Stimulated activated naive CD8-positive, alpha-beta T cell treated with anti-CD3 and anti-CD28 coated beads, Interleukin-15, amount 100 ng/mL, for 72 hours (primary cell): ENCODE results near the gene ZNF367.

Experiments
- ATAC-seq: fragments of 150-1000 bp; cut with Tn5 transposase; 2 replicates; pipeline ENCODE4 v1.10.0; 2021; ENCODE audit warnings: mild to moderate bottlenecking, moderate library complexity
- DNase-seq, 2 donors: peaks; one replicate each; pipeline ENCODE4 v3.0.0; 2021 to 2022
- H3K27ac Mint-ChIP-seq, 2 donors: one replicate each; pipeline ENCODE4 v1.8.0; 2022; ENCODE audit warnings: mild to moderate bottlenecking in 2 of 2, mixed read lengths in 2 of 2, moderate library complexity in 2 of 2
- H3K27me3 Mint-ChIP-seq: one replicate; pipeline ENCODE4 v1.8.0; 2022; ENCODE audit warnings: mixed read lengths
- H3K4me1 Mint-ChIP-seq: one replicate; pipeline ENCODE4 v1.8.0; 2022; ENCODE audit warnings: mild to moderate bottlenecking, mixed read lengths
- H3K4me3 Mint-ChIP-seq, 2 donors: one replicate each; pipeline ENCODE4 v1.8.0; 2022; ENCODE audit warnings: mild to moderate bottlenecking in 2 of 2, mixed read lengths in 2 of 2, moderate library complexity in 1 of 2
- H3K9me3 Mint-ChIP-seq, 2 donors: one replicate each; pipeline ENCODE4 v1.8.0; 2022; ENCODE audit warnings: mixed read lengths in 2 of 2

ZNF367 gene

GRCh38 chr9:96448546-96449170, 30.5 kb upstream of the ZNF367 start:
- Mint-ChIP-seq H3K9me3 (no peaks in the 10 kb centered on the region), H3K4me1 (peaks cover 37% of the 10 kb centered on the region), H3K27ac (no peak overlapping the region), H3K4me3 (peak overlapping the region in 1 of 2 donors; percentile 95), H3K27me3 (peaks cover 9% of the 10 kb centered on the region)
- DNase-seq (no peak), ATAC-seq (no peak)

- ATAC-seq = no peak
- H3K4me3 Mint-ChIP-seq = no peak overlapping the region
- peaks cover 29% of the 10 kb centered on the region for H3K4me1 Mint-ChIP-seq
- H3K27ac Mint-ChIP-seq = no peak overlapping the region
- H3K9me3 Mint-ChIP-seq = no peaks in the 10 kb centered on the region
- DNase-seq = no peak
- peaks cover 9% of the 10 kb centered on the region for H3K27me3 Mint-ChIP-seq
Observed at GRCh38 chr9:96447406-96447805, 29.2 kb upstream of the ZNF367 start.

- ATAC-seq (peak; percentile 66), DNase-seq (no peak)
- H3K27me3 Mint-ChIP-seq = no peaks in the 10 kb centered on the region
- peaks cover 5% of the 10 kb centered on the region for H3K4me1 Mint-ChIP-seq
- no peaks in the 10 kb centered on the region for H3K9me3 Mint-ChIP-seq
- H3K27ac Mint-ChIP-seq = no peak overlapping the region
- H3K4me3 Mint-ChIP-seq = no peak overlapping the region
Observed at GRCh38 chr9:96442491-96442890, 24.3 kb upstream of the ZNF367 start.

DNA sequence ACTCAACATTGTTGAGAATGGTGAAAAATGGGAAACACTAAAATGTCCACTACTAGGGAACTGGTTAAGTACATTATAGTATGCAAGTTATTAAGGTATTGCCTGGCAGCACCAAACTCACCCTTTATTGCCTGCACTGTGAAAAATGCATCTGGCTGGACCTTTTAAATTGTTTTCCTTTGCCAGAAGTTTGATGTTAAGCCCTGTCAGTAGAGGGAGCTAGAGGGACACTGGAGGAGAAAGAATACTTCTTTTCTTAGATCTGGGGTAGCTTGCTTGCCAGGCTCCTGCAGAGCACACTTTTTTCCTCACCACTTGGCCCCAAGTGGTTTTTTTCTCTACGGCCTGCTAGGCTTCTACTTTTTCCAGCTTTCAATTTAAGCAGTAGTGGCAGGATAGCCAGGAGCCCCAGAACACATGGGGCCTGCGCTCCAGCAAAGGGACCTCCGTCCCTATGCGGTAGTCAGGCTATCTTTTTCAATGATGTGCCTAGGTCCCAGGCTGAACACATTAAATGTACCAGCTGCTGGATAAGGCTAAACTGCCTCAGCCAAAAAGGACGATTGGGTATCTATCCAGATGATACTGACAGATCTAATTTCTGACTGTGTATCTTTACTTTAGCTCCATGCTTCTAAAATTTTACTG, 23.8 kb upstream of the ZNF367 start:
- no peaks in the 10 kb centered on the region for H3K4me1 Mint-ChIP-seq
- no peaks in the 10 kb centered on the region for H3K9me3 Mint-ChIP-seq
- no peaks in the 10 kb centered on the region for H3K27me3 Mint-ChIP-seq
- DNase-seq (peak in 1 of 2 donors; percentile 17), ATAC-seq (no peak)
- no peak overlapping the region for H3K27ac Mint-ChIP-seq
- H3K4me3 Mint-ChIP-seq = no peak overlapping the region

DNA sequence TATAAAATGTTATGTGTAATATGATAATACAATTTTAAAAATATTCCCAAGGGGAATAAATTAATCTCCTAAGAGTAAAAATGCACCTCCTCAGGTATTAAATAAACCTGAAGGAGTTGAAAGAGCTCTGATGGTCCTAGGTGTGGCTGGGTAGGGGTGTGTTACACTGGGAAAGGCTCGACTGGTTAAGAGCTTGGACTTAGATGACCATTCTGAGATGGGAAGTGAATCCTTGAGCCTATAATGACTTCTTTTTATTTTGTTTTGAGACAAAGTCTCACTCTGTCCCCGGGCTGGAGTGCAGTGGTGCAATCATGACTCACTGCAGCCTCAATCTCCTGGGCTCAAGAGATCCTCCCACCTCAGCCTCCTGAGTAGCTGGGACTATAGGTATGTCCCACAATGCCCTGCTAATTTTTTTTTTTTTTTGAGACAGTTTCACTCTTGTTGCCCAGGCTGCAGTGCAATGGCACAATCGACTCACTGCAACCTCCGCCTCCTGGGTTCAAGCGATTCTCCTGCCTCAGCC, 22.6 kb upstream of the ZNF367 start:
- H3K4me3 Mint-ChIP-seq = no peak overlapping the region
- no peaks in the 10 kb centered on the region for H3K9me3 Mint-ChIP-seq
- peaks cover 5% of the 10 kb centered on the region for H3K4me1 Mint-ChIP-seq
- no peaks in the 10 kb centered on the region for H3K27me3 Mint-ChIP-seq
- no peak overlapping the region for H3K27ac Mint-ChIP-seq
- ATAC-seq (no peak), DNase-seq (no peak)

- H3K27ac Mint-ChIP-seq = no peak overlapping the region
- no peak overlapping the region for H3K4me3 Mint-ChIP-seq
- no peaks in the 10 kb centered on the region for H3K27me3 Mint-ChIP-seq
- H3K9me3 Mint-ChIP-seq = no peaks in the 10 kb centered on the region
- DNase-seq (no peak), ATAC-seq (no peak)
- H3K4me1 Mint-ChIP-seq = peaks cover 5% of the 10 kb centered on the region
Observed at GRCh38 chr9:96437454-96437853, 19.3 kb upstream of the ZNF367 start.

DNA sequence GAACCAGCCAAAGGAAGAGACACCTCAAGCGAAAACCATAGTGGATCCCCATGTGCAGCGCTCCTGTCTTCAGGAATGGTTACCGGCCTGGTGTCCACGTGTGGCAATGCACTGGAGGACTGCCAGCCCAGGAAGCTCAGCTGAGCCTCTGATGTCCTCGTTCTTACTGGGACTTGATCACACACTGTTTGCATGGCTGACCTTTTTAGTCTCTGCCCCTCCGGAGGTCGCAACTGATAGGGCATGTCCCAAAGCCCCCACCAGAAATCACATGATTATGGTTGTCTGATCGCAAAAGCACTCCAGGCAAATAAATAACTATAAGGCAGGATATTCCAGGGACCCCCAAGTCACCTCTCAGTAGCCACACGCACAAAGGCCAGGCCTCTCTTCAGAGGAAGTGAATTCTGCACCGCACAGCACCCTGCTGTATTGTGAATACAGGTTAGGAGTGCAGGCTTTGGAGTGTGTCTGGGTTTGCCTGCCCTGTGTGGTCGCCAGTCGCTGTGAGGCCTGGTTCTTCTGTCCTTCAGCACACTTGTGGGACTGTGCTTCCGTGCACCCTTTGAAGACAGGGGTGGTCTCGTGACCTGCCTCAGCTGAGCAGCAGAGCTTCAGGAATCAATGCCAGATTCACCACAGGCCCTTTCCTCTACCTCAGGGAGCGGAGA, 18.4 kb upstream of the ZNF367 start:
- Mint-ChIP-seq H3K4me3 (no peak overlapping the region), H3K4me1 (peaks cover 5% of the 10 kb centered on the region), H3K27ac (no peak overlapping the region), H3K27me3 (no peaks in the 10 kb centered on the region), H3K9me3 (no peaks in the 10 kb centered on the region)
- ATAC-seq (no peak), DNase-seq (no peak)

DNA sequence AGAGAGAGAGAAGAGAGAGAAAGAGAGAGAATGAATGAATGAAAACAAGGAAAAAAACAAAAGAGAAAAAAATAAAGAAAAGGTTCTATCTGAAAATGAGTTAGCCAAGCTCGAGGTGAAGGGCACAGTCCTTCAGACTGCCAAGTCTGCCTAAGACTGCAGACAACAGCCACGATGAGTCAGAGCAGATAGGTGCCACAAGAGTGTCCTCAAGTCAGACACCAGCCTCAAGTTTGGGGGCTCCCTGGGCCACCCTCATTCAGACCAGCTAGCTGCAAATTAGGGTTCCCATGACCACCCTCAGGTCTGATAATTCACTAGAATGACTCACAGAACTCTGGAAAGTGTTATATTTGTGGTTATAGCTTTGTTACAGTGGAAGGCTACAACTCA, 17.9 kb upstream of the ZNF367 start:
- Mint-ChIP-seq H3K4me1 (peaks cover 5% of the 10 kb centered on the region), H3K9me3 (no peaks in the 10 kb centered on the region), H3K4me3 (no peak overlapping the region), H3K27me3 (no peaks in the 10 kb centered on the region), H3K27ac (peak overlapping the region in 1 of 2 donors; percentile 94)
- DNase-seq (no peak), ATAC-seq (peak; percentile 73)

DNA sequence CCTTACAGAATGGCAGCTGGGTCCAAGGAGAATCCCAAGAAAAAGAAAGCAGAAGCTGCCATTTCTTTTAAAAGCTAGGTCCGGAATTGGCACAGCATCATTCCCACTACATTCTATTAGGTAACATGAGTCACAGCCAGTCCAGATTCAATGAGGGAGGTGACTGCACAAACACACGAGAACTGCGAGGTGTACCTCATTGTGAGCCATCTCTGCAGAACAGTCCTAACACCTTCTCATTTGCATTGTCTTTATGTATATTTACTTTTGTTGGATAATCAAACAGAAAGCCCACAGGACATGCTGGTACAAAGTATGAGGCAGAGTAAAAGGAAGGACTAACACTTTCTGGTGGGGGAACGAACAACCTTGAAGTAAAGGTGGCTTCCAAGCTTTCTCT, 17.2 kb upstream of the ZNF367 start:
- no peaks in the 10 kb centered on the region for H3K9me3 Mint-ChIP-seq

DNA sequence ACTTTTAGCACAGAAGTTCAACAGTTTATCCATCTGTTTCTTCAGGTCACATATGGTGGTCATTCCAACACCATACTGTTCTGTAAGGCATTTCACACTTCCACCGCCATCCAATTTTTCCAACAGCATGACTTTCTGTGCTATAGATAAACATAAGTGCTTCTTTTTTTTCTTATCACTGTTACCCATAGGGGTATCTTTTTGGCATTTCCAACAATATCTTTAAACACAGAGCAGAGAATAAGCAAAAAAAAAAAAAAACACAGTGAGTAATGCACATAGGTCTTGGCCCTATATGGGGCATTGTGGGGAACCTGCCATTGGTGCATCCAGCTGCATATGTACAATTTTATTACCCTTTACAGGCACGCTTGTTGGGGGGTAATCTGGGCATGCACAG, 12.2 kb upstream of the ZNF367 start:
- ATAC-seq (no peak), DNase-seq (no peak)
- H3K4me1 Mint-ChIP-seq = peaks cover 9% of the 10 kb centered on the region
- H3K4me3 Mint-ChIP-seq = no peak overlapping the region
- no peaks in the 10 kb centered on the region for H3K27me3 Mint-ChIP-seq
- no peaks in the 10 kb centered on the region for H3K9me3 Mint-ChIP-seq
- no peak overlapping the region for H3K27ac Mint-ChIP-seq

More for the DNA sequence above, 17.2 kb upstream of the ZNF367 start:
- Mint-ChIP-seq H3K27me3 (no peaks in the 10 kb centered on the region), H3K4me3 (no peak overlapping the region), H3K27ac (peak overlapping the region; percentile 71 to 94), H3K4me1 (peaks cover 5% of the 10 kb centered on the region)
- ATAC-seq (no peak), DNase-seq (no peak)

GRCh38 chr9:96429732-96430131, 11.6 kb upstream of the ZNF367 start:
- Mint-ChIP-seq H3K27ac (no peak overlapping the region), H3K9me3 (no peaks in the 10 kb centered on the region), H3K4me3 (no peak overlapping the region), H3K4me1 (peaks cover 10% of the 10 kb centered on the region), H3K27me3 (no peaks in the 10 kb centered on the region)
- ATAC-seq = no peak
- DNase-seq = no peak

DNA sequence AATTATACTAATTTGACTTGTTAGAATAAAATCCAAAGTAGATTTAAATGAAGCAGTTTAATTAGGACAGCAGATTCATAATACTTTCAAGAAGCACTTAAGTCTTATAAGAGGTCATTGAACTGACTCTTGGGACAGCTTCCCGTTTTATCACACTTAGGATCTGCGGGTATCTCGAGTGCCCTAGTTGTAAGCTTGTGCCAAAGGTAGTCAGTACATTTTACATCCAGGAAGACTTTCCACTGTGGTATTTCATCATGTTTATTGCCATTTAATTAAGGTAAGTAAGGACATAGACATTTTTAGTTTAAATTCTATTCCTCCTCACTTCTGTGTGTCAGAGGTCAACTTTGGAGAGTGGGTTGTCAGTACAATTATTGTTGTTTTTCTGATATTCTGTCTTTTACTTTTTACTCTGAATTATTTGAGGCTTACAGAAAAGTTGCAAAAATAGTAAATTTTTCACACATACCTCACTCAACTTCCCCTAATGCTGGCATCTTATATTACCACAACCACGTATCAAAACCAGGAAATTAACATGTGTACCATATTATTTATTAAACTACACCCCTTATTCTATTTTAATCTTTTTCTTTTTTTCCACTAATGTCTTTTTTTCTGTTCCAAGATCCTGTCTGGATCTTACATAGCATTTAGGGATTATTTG, 7.5 kb upstream of the ZNF367 start:
- Mint-ChIP-seq H3K4me1 (peaks cover 13% of the 10 kb centered on the region), H3K27me3 (no peaks in the 10 kb centered on the region), H3K4me3 (no peak overlapping the region), H3K27ac (peak overlapping the region in 1 of 2 donors; percentile 53), H3K9me3 (no peaks in the 10 kb centered on the region)
- ATAC-seq = no peak
- no peak for DNase-seq

- Mint-ChIP-seq H3K4me3 (no peak overlapping the region), H3K9me3 (no peaks in the 10 kb centered on the region), H3K4me1 (peaks cover 28% of the 10 kb centered on the region), H3K27me3 (no peaks in the 10 kb centered on the region), H3K27ac (no peak overlapping the region)
- ATAC-seq (no peak), DNase-seq (no peak)
Observed at GRCh38 chr9:96423985-96424336, 5.8 kb upstream of the ZNF367 start.

GRCh38 chr9:96423322-96423984, 5.3 kb upstream of the ZNF367 start:
- no peak overlapping the region for H3K4me3 Mint-ChIP-seq
- no peak for ATAC-seq
- no peak overlapping the region for H3K27ac Mint-ChIP-seq
- H3K9me3 Mint-ChIP-seq = no peaks in the 10 kb centered on the region
- no peak for DNase-seq
- H3K4me1 Mint-ChIP-seq = peaks cover 28% of the 10 kb centered on the region
- H3K27me3 Mint-ChIP-seq = no peaks in the 10 kb centered on the region

- H3K4me3 Mint-ChIP-seq = peak overlapping the region; percentile 88 to 91
- ATAC-seq (no peak), DNase-seq (peak in 1 of 2 donors; percentile 44)
- peaks cover 36% of the 10 kb centered on the region for H3K4me1 Mint-ChIP-seq
- H3K27me3 Mint-ChIP-seq = no peaks in the 10 kb centered on the region
- H3K27ac Mint-ChIP-seq = no peak overlapping the region
- no peaks in the 10 kb centered on the region for H3K9me3 Mint-ChIP-seq
Observed at GRCh38 chr9:96420468-96421219, 2.5 kb upstream of the ZNF367 start.
